Stimulated activated memory B cell treated with anti-CD40 and anti-IgM and Interleukin-4, amounts not matched to agents 10 μg/mL and 1 μg/mL and 100 μg/mL, for 72 hours (primary cell): ENCODE measurements around the gene VTCN1.
A peak's percentile ranks its signal among the peaks of the same experiment; 100 is the strongest.

Experiments used
- ATAC-seq: fragments of 150-1000 bp; cut with Tn5 transposase; 2 replicates; pipeline ENCODE4 v1.10.0; 2021
- H3K27ac Mint-ChIP-seq: one replicate; pipeline ENCODE4 v1.8.0; 2022; ENCODE audit warnings: mild to moderate bottlenecking, mixed read lengths
- H3K27me3 Mint-ChIP-seq: one replicate; pipeline ENCODE4 v1.8.0; 2022; ENCODE audit warnings: mixed read lengths
- H3K36me3 Mint-ChIP-seq: one replicate; pipeline ENCODE4 v1.8.0; 2022; ENCODE audit warnings: mixed read lengths
- H3K4me1 Mint-ChIP-seq: one replicate; pipeline ENCODE4 v1.8.0; 2022; ENCODE audit warnings: mixed read lengths
- H3K4me3 Mint-ChIP-seq: one replicate; pipeline ENCODE4 v1.8.0; 2022; ENCODE audit warnings: mild to moderate bottlenecking, moderate library complexity, mixed read lengths
- H3K9me3 Mint-ChIP-seq: one replicate; pipeline ENCODE4 v1.8.0; 2022; ENCODE audit warnings: mixed read lengths

The VTCN1 gene

GRCh38 chr1:117181630-117182041, 29.1 kb downstream of the VTCN1 start:
- H3K9me3 Mint-ChIP-seq: no peaks in the 10 kb centered on the region
- no peak for ATAC-seq
- no peak overlapping the region for H3K4me3 Mint-ChIP-seq
- H3K36me3 Mint-ChIP-seq: no peaks in the 10 kb centered on the region
- peaks cover 17% of the 10 kb centered on the region for H3K27me3 Mint-ChIP-seq
- H3K4me1 Mint-ChIP-seq: no peaks in the 10 kb centered on the region
- H3K27ac Mint-ChIP-seq: no peak overlapping the region

- Mint-ChIP-seq H3K9me3 (no peaks in the 10 kb centered on the region), H3K36me3 (no peaks in the 10 kb centered on the region), H3K27ac (no peak overlapping the region), H3K4me3 (no peak overlapping the region), H3K4me1 (no peaks in the 10 kb centered on the region), H3K27me3 (peaks cover 4% of the 10 kb centered on the region)
- no peak for ATAC-seq
Observed at GRCh38 chr1:117180147-117180967, 30.4 kb downstream of the VTCN1 start.

- Mint-ChIP-seq H3K4me1 (no peaks in the 10 kb centered on the region), H3K27me3 (no peaks in the 10 kb centered on the region), H3K4me3 (no peak overlapping the region), H3K36me3 (no peaks in the 10 kb centered on the region), H3K27ac (no peak overlapping the region), H3K9me3 (no peaks in the 10 kb centered on the region)
- ATAC-seq: no peak
Observed at GRCh38 chr1:117179471-117179870, 31.3 kb downstream of the VTCN1 start.

- Mint-ChIP-seq H3K36me3 (no peaks in the 10 kb centered on the region), H3K9me3 (no peaks in the 10 kb centered on the region), H3K4me3 (no peak overlapping the region)
Observed at GRCh38 chr1:117178756-117179155, 32.0 kb downstream of the VTCN1 start.

GRCh38 chr1:117177376-117177775, 33.4 kb downstream of the VTCN1 start:
- H3K4me3 Mint-ChIP-seq: no peak overlapping the region
- no peaks in the 10 kb centered on the region for H3K9me3 Mint-ChIP-seq
- H3K36me3 Mint-ChIP-seq: no peaks in the 10 kb centered on the region
- no peak for ATAC-seq
- H3K27me3 Mint-ChIP-seq: no peaks in the 10 kb centered on the region
- H3K4me1 Mint-ChIP-seq: no peaks in the 10 kb centered on the region
- no peak overlapping the region for H3K27ac Mint-ChIP-seq

More at GRCh38 chr1:117178756-117179155, 32.0 kb downstream of the VTCN1 start:
- Mint-ChIP-seq H3K27me3 (no peaks in the 10 kb centered on the region), H3K27ac (no peak overlapping the region), H3K4me1 (no peaks in the 10 kb centered on the region)
- ATAC-seq: no peak

DNA sequence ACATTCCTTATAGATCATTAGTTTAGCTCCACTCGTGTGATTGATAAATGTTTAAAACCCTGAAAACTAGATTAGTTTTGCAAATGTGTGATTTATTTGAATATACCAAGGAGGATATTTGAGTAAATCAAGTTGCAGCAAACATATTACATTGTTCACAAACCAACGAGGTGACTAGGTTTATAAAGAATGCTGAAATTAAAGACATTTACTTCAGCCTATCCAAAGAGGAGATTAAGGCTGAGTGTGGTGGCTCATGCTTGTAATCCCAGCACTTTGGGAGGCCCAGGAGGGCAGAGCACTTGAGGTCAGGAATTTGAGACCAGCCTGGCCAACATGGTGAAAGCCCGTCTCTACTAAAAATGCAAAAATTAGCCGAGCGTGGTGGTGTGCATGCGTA, 34.1 kb downstream of the VTCN1 start:
- H3K27ac Mint-ChIP-seq: no peak overlapping the region
- no peaks in the 10 kb centered on the region for H3K4me1 Mint-ChIP-seq
- no peaks in the 10 kb centered on the region for H3K36me3 Mint-ChIP-seq
- no peak overlapping the region for H3K4me3 Mint-ChIP-seq
- no peak for ATAC-seq
- H3K9me3 Mint-ChIP-seq: no peaks in the 10 kb centered on the region
- H3K27me3 Mint-ChIP-seq: no peaks in the 10 kb centered on the region

DNA sequence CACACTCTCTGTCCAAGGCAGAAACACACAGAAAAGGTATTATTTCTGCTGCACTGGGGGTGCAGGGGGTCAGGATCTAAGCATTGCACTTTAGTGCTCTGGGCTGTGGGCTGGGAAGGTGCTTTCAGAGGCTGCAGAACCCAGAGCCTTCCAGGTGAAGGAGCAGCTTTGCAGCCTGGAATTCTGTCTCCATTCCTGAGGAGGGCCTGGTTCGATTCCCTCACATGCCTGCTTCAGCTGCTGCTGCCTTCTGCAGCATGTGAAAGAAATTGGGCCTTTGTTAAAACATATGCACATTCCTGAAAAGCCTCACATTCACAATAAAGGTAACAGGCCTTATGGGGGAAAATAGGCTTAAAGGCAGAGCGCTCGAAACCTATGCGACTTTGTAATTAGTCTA, 35.9 kb downstream of the VTCN1 start:
- Mint-ChIP-seq H3K4me1 (no peaks in the 10 kb centered on the region), H3K27me3 (no peaks in the 10 kb centered on the region), H3K27ac (no peak overlapping the region), H3K36me3 (no peaks in the 10 kb centered on the region), H3K9me3 (no peaks in the 10 kb centered on the region), H3K4me3 (no peak overlapping the region)
- ATAC-seq: no peak

DNA sequence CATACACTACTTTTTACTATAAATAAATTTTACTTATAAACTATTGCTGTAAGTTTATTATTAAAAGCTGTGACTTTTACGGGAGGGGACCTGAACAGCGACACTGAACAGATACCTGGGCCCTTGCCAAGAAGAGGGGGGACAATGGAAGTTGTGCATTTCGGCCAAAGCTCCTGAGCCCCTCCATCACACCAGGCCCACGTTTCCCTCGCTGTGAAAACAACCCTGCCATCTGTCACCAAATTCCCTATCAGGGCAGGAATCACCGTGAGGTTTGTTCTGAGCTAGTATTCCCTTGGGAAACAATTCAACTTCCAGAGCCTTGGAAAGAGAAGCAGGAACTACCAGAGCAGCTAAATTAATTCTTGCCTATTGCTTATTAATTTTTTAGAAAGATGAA, 37.0 kb downstream of the VTCN1 start:
- Mint-ChIP-seq H3K27me3 (peaks cover under 1% of the 10 kb centered on the region), H3K27ac (no peak overlapping the region), H3K9me3 (no peaks in the 10 kb centered on the region), H3K4me1 (no peaks in the 10 kb centered on the region), H3K4me3 (no peak overlapping the region), H3K36me3 (no peaks in the 10 kb centered on the region)
- no peak for ATAC-seq

GRCh38 chr1:117173006-117173405, 37.7 kb downstream of the VTCN1 start:
- H3K9me3 Mint-ChIP-seq: no peaks in the 10 kb centered on the region

GRCh38 chr1:117171900-117172511, 38.7 kb downstream of the VTCN1 start:
- H3K4me3 Mint-ChIP-seq: no peak overlapping the region
- H3K4me1 Mint-ChIP-seq: peaks cover 12% of the 10 kb centered on the region
- peaks cover 3% of the 10 kb centered on the region for H3K9me3 Mint-ChIP-seq
- peaks cover 17% of the 10 kb centered on the region for H3K27me3 Mint-ChIP-seq
- no peak for ATAC-seq
- H3K36me3 Mint-ChIP-seq: no peaks in the 10 kb centered on the region
- no peak overlapping the region for H3K27ac Mint-ChIP-seq

More at GRCh38 chr1:117173006-117173405, 37.7 kb downstream of the VTCN1 start:
- Mint-ChIP-seq H3K27ac (no peak overlapping the region), H3K4me1 (peaks cover 2% of the 10 kb centered on the region), H3K27me3 (peaks cover 7% of the 10 kb centered on the region), H3K36me3 (no peaks in the 10 kb centered on the region), H3K4me3 (no peak overlapping the region)
- no peak for ATAC-seq

DNA sequence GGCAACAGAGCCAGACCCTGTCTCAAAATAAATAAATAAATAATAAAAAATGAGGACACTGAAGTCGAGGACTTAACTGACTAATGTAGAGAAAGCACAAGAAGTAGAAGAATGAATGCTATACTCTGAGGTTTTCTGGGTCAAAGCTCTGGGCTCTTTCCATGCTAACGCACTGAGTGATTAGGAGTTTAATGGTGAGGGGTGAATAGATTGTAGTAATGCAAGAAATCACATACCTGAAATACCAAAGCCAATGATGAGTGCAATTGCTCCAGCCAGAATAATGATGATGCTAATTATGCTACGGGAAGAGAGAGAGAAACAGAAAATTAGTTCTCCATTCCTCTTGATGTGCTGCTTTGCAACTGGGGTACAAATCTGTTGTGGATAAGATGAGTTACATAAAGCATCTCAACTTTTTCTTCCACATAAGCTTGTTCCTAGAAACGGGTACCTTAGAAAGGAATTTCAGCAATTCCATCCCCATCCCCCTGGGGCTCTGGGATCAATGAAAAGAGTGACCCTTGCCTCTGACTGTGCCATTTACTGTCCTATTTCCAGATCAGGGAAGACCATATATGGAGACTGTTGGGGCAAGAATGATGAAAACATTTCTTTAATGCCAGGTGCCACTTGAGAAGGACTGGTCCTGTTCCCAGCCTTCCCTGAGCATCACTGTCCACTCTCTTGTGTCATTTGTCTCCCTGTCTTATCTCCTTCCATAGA, 40.7 kb downstream of the VTCN1 start:
- Mint-ChIP-seq H3K4me1 (peaks cover 13% of the 10 kb centered on the region), H3K27ac (no peak overlapping the region)
- ATAC-seq: no peak

DNA sequence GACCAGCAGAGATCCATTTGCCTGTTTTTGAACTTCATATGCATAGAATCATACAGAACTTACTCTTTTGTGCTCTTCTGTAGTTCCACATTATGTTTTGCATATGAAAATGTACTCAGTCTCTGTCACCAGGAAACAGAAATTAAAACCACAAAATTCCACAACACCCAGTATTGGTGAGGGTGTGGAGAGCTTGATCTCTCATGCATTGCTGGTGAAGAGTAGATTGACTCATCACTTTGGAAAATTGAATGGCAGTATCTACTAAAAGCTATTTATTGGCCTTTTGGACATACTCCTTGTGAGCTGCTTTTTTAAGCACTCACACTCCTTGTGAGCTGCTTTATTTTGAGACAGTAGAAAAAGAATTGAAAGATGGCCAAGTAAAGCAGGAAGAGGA, 43.3 kb downstream of the VTCN1 start:
- Mint-ChIP-seq H3K4me1 (peaks cover 13% of the 10 kb centered on the region), H3K9me3 (peaks cover 3% of the 10 kb centered on the region), H3K27ac (peak overlapping the region; percentile 62), H3K36me3 (no peaks in the 10 kb centered on the region), H3K4me3 (no peak overlapping the region), H3K27me3 (peaks cover 35% of the 10 kb centered on the region)
- ATAC-seq: no peak

More for the DNA sequence above, 40.7 kb downstream of the VTCN1 start:
- H3K36me3 Mint-ChIP-seq: no peaks in the 10 kb centered on the region
- peaks cover 3% of the 10 kb centered on the region for H3K9me3 Mint-ChIP-seq
- peaks cover 30% of the 10 kb centered on the region for H3K27me3 Mint-ChIP-seq
- H3K4me3 Mint-ChIP-seq: no peak overlapping the region

- Mint-ChIP-seq H3K4me3 (no peak overlapping the region), H3K27ac (no peak overlapping the region), H3K27me3 (peaks cover 48% of the 10 kb centered on the region), H3K4me1 (peaks cover 13% of the 10 kb centered on the region), H3K36me3 (no peaks in the 10 kb centered on the region), H3K9me3 (peaks cover 3% of the 10 kb centered on the region)
- ATAC-seq: no peak
Observed at GRCh38 chr1:117166076-117166475, 44.7 kb downstream of the VTCN1 start.

- Mint-ChIP-seq H3K27ac (no peak overlapping the region), H3K9me3 (peaks cover 3% of the 10 kb centered on the region), H3K4me1 (peaks cover 13% of the 10 kb centered on the region), H3K27me3 (peaks cover 64% of the 10 kb centered on the region), H3K4me3 (no peak overlapping the region), H3K36me3 (no peaks in the 10 kb centered on the region)
- ATAC-seq: no peak
Observed at GRCh38 chr1:117164209-117164608, 46.5 kb downstream of the VTCN1 start.

DNA sequence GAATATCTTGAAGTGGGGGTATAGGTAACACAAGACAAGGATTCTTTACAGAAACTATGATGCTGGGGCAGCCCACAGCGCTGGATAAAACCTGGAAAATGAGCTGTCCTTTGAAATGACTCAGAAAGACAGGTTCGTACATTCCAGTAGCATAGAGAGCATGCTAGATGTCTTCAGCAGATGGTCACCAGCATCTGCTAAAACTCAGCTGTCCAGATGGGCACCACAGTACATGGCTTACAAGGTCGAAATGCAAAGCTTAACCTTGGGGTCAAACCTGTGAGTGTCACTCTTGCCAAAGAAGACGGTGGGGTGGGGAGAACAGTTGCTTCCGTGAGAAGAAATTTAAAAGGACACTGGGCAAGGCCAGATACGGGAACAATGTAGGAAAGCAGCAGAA, 47.9 kb downstream of the VTCN1 start:
- Mint-ChIP-seq H3K36me3 (no peaks in the 10 kb centered on the region), H3K27me3 (peaks cover 61% of the 10 kb centered on the region)

More for the DNA sequence above, 47.9 kb downstream of the VTCN1 start:
- no peak overlapping the region for H3K4me3 Mint-ChIP-seq
- no peak overlapping the region for H3K27ac Mint-ChIP-seq
- peaks cover 9% of the 10 kb centered on the region for H3K4me1 Mint-ChIP-seq
- no peak for ATAC-seq
- H3K9me3 Mint-ChIP-seq: peaks cover 2% of the 10 kb centered on the region
